Bronchial epithelial cell (primary cell): ENCODE data around the gene RIMBP2. TPM values are rescaled to one million over a fixed set of nuclear protein-coding genes. Genes with fewer than 3 reads are reported as not detected.

Source experiments
- DNase-seq: peaks from one replicate; pipeline ENCODE4 v3.0.0-alpha.2; 2010; ENCODE audit warnings: low read depth
- FAIRE-seq: peaks from 2 replicates; lab custom pipeline; 2011; peaks lifted over from hg19 to GRCh38; lab: Jason Lieb, UNC
- H3K27me3 ChIP-seq: 2 replicates; pipeline ENCODE4 v1.5.1; 2011; ENCODE audit warnings: low read length; ENCODE audit not compliant: control insufficient read depth, insufficient read depth
- H3K36me3 ChIP-seq: 2 replicates; pipeline ENCODE4 v1.5.1; 2011; ENCODE audit warnings: low read length; ENCODE audit not compliant: control insufficient read depth, insufficient read depth
- H3K4me3 ChIP-seq: 2 replicates; pipeline ENCODE4 v1.5.1; 2011; ENCODE audit warnings: mild to moderate bottlenecking, low read depth, low read length, control low read depth
- CTCF ChIP-seq: IDR thresholded peaks from 2 replicates; pipeline ENCODE4 v1.5.1; 2011; ENCODE audit warnings: mild to moderate bottlenecking, moderate library complexity, low read length, control low read depth, inconsistent platforms; ENCODE audit not compliant: insufficient read depth, severe bottlenecking
- total RNA-seq: library from RNA; depleted of rRNA; stranded (reverse); fragments of >200 nt; gene quantifications from 2 replicates; pipeline ENCODE4 v1.2.1, GENCODE V29; 2014

RIMBP2 gene
- total RNA-seq, 1 donor from 2014 or later, result not detected

DNA sequence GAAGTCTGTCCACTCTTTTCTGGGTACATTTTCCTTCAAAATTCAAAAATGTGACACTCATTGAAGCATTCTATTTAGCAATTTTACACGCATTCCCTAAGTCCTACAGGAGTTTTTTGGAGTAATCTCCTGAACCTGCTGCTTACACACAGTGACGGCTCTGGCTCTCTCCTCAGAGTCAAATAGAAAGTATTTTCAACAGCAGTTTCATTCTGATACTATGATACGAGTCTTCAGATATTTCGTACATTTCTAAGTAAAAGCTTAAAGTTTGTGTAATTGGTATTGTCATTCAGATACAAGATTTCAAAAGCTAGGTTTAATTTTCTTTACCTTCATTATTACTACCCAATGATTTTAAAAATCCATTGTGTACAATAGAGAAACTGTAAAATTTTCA is 342.0 kb downstream of the RIMBP2 start:
- H3K4me3 ChIP-seq, result no peak overlapping the region
- peaks cover 1% of the 10 kb centered on the region for H3K27me3 ChIP-seq
- FAIRE-seq, result no peak
- no peak for TF ChIP-seq CTCF
- DNase-seq, result no peak
- H3K36me3 ChIP-seq, result no peaks in the 10 kb centered on the region

DNA sequence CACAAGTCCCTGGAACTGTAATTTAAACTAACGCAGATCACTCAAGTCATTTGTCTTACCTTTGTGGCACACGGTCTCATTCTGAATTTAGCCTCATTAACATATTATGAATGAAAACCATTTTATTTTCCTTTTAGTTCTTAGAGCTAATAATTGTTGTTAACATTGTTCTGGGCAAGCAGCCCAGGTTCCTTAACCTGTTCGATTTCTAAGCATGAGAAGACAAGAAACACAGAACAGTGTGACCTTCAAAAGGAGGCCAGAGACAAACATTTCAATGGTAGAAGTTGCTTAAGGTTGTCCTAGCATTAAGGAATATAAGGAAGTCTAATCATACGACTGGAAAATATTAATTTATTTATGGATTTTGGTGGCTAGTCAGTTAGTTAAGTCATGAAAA is 343.2 kb downstream of the RIMBP2 start:
- FAIRE-seq (no peak), DNase-seq (no peak)
- no peaks in the 10 kb centered on the region for H3K36me3 ChIP-seq
- no peak for TF ChIP-seq CTCF
- peaks cover 1% of the 10 kb centered on the region for H3K27me3 ChIP-seq
- H3K4me3 ChIP-seq, result no peak overlapping the region

- FAIRE-seq, result no peak
- no peak for TF ChIP-seq CTCF
Observed at GRCh38 chr12:130371296-130371695, 344.8 kb downstream of the RIMBP2 start.

DNA sequence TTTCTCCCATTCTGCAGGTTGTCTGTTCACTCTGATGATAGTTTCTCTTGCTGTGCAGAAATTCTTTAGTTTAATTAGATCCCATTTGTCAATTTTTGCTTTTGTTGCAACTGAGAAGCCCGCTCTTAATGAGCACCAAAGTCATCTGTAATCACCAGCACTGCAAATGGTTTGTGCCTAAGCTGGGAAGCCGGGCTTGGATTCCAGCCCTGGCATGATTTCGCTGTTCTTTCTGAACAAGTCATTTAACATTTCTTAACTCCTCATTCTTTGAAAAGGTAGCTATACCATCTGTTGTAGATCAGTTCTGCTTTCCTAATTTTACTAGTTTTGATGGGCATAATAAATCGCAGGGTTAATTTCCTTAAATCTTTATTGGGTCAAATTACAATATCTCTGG is 346.3 kb downstream of the RIMBP2 start:
- Histone ChIP-seq H3K4me3 (no peak overlapping the region), H3K36me3 (no peaks in the 10 kb centered on the region), H3K27me3 (no peaks in the 10 kb centered on the region)
- no peak for TF ChIP-seq CTCF
- FAIRE-seq (no peak), DNase-seq (no peak)

More at GRCh38 chr12:130371296-130371695, 344.8 kb downstream of the RIMBP2 start:
- no peaks in the 10 kb centered on the region for H3K36me3 ChIP-seq
- peaks cover 1% of the 10 kb centered on the region for H3K27me3 ChIP-seq
- no peak overlapping the region for H3K4me3 ChIP-seq
- DNase-seq, result no peak

- DNase-seq, result no peak
- Histone ChIP-seq H3K4me3 (no peak overlapping the region), H3K36me3 (no peaks in the 10 kb centered on the region), H3K27me3 (no peaks in the 10 kb centered on the region)
- no peak for FAIRE-seq
- TF ChIP-seq CTCF, result no peak
Observed at GRCh38 chr12:130367523-130367922, 348.6 kb downstream of the RIMBP2 start.

DNA sequence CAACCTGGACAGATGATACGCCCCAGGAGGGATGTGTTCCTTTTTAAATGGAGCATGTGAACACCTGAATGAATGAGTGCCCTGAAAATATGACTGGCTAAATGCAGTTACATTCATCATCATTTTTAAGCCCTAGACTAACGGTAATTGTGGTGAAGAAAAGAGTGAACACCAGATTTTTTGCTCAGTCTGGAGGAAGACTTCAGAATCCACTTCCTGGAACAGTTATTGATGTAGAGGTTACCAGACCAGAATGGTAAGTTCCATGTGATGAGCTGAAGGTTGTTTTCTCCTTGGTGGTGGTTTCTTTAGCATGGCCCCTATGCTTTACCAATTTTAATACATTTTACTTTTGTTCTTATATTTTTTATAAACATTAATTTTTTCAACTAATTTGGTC is 349.1 kb downstream of the RIMBP2 start:
- FAIRE-seq, result no peak
- DNase-seq, result no peak
- H3K4me3 ChIP-seq, result no peak overlapping the region
- no peak for TF ChIP-seq CTCF
- no peaks in the 10 kb centered on the region for H3K36me3 ChIP-seq
- no peaks in the 10 kb centered on the region for H3K27me3 ChIP-seq
